Psoas muscle (tissue), 8 donors: Measurements from ENCODE around the gene C17orf113. TPM values are rescaled to one million over a fixed set of nuclear protein-coding genes. Genes with fewer than 3 reads are reported as not detected.
"Not testable (repeated sequence)": the region's sequence is repeated elsewhere in the genome, so short reads cannot be mapped to it uniquely, and the experiment has no call there.

ENCODE experiments used
- ATAC-seq, 4 donors: fragments of 200-7000 bp; cut with Tn5 transposase; one replicate each; pipeline ENCODE4 v1.9.1; 2020; ENCODE audit warnings: moderate library complexity in 3 of 4, mild to moderate bottlenecking in 2 of 4
- DNase-seq, 2 donors: peaks; one replicate each; pipeline ENCODE4 v3.0.0-alpha.2; 2020
- H3K27ac ChIP-seq: fragments of 200-600 bp; one replicate; pipeline ENCODE4 v1.8.0; 2022
- H3K27me3 ChIP-seq, 3 donors: fragments of 200-600 bp in 1 of 3; one replicate each; pipeline versions ENCODE4 v1.6.1 to v1.8.0; 2013 to 2022; ENCODE audit warnings: low read length in 2 of 3, mild to moderate bottlenecking in 2 of 3, moderate library complexity in 1 of 3; ENCODE audit not compliant: insufficient read depth in 3 of 3
- H3K36me3 ChIP-seq, 2 donors: fragments of 200-600 bp in 1 of 2; one replicate each; pipeline versions ENCODE4 v1.6.1 to v1.8.0; 2013 to 2022; ENCODE audit warnings: low read depth in 1 of 2, mild to moderate bottlenecking in 1 of 2, moderate library complexity in 1 of 2; ENCODE audit not compliant: insufficient read depth in 1 of 2
- H3K4me1 ChIP-seq: fragments of 200-600 bp; one replicate; pipeline ENCODE4 v1.8.0; 2022
- H3K4me3 ChIP-seq: fragments of 200-600 bp; one replicate; pipeline ENCODE4 v1.8.0; 2022; ENCODE audit warnings: mild to moderate bottlenecking
- H3K9me3 ChIP-seq: fragments of 200-600 bp; one replicate; pipeline ENCODE4 v1.8.0; 2022
- CTCF ChIP-seq: fragments of 200-600 bp; IDR thresholded peaks from one replicate; pipeline ENCODE4 v1.8.0; 2022; ENCODE audit warnings: antibody characterized with exemption
- WGBS, 3 donors: extraction: QIAGEN DNeasy Blood & Tissue Kit; methylation state at CpG; one replicate each; pipeline versions ENCODE4 v1.1.6 to v1.1.7; 2013; 5-methylcytosine and 5-hydroxymethylcytosine counted together
- intact Hi-C, 2 donors: fragments of 100-400 bp; cut with DNase I; formaldehyde crosslinking; loops; one replicate each; pipeline versions ENCODE4 v1.11.0 to v1.14.2; 2022
- polyA plus RNA-seq, 3 donors: library from polyadenylated mRNA; stranded (reverse); fragments of 200-250 nt; gene quantifications; one replicate each; pipeline ENCODE4 v1.2.3, GENCODE V29; 2013
- total RNA-seq, 4 donors: library from RNA; stranded (reverse); fragmentation: NEBNext Ultra II Directional in 2 of 4; extraction: Animal tissue kit (Norgen Biotek cat#: 25700) in 2 of 4; gene quantifications; one replicate each; pipeline versions ENCODE4 v1.2.1 to v1.2.4, GENCODE V29; 2021 to 2023
- donor health status: healthy with polysubstance abuse.
- donor health status: DM: no; HTN: no; CAD: no; lungs with moderate emphysema.
- donor health status: Bipolar disorder and iron deficiency.
- donor health status: healthy.
- donor health status: DM: yes; HTN: yes; CAD: no.
- donor health status: DM: no; HTN: no; CAD: no.
- donor health status: DM: no; HTN: no; CAD: no.
- donor health status: DM: yes; HTN: yes; CAD: no.

Gene C17orf113
- total and polyA plus RNA-seq, 7 donors = 0.08 to 1.2 (median 0.56) TPM

GRCh38 chr17:42025191-42025579 is 25.2 kb downstream of the C17orf113 start:
- no peak for TF ChIP-seq CTCF
- intact Hi-C loops = loop anchor here (2.0 to 5.0 kb wide), 4 partner anchors 37 to 90 kb away; partner anchors contain the start of gene ZNF385C (in 1 of the 2)
- no peaks in the 10 kb centered on the region for H3K27me3 ChIP-seq
- no peaks in the 10 kb centered on the region for H3K9me3 ChIP-seq
- ATAC-seq (peak in 1 of 4 donors; percentile 1), DNase-seq (no peak)
- peak overlapping the region; percentile 65 for H3K27ac ChIP-seq
- H3K36me3 ChIP-seq = peaks cover 10 to 30% of the 10 kb centered on the region in 2 donors
- H3K4me1 ChIP-seq = peaks cover 27% of the 10 kb centered on the region
- H3K4me3 ChIP-seq = no peak overlapping the region
- WGBS, 3 donors = 63 to 73% (median 66%) methylated on average over 8 of the region's 8 CpGs

GRCh38 chr17:42023524-42024349 is 26.7 kb downstream of the C17orf113 start:
- intact Hi-C loops = loop anchor here (1.0 to 2.0 kb wide), 3 partner anchors 77 to 93 kb away; no protein-coding TSS in a partner anchor

GRCh38 chr17:42020845-42021244 is 29.6 kb downstream of the C17orf113 start:
- Histone ChIP-seq H3K4me3 (peak overlapping the region; percentile 94), H3K36me3 (peaks cover 10 to 30% of the 10 kb centered on the region in 2 donors), H3K27ac (peak overlapping the region; percentile 94), H3K4me1 (peaks cover 41% of the 10 kb centered on the region)
- not testable (repeated sequence) for ATAC-seq, H3K27me3 ChIP-seq, H3K9me3 ChIP-seq, DNase-seq
- intact Hi-C loops = loop anchor here in 1 of 2 donors (1.0 kb wide), 1 partner anchor 96 kb away; no protein-coding TSS in a partner anchor
- 52 to 63% (median 53%) methylated on average over 8 of the region's 8 CpGs for WGBS, 3 donors

More at GRCh38 chr17:42023524-42024349, 26.7 kb downstream of the C17orf113 start:
- ATAC-seq (no peak), DNase-seq (peak in 1 of 2 donors; percentile 30)
- peaks cover 10 to 30% of the 10 kb centered on the region in 2 donors for H3K36me3 ChIP-seq
- peak overlapping the region; percentile 65 for H3K27ac ChIP-seq
- no peaks in the 10 kb centered on the region for H3K9me3 ChIP-seq
- H3K27me3 ChIP-seq = no peaks in the 10 kb centered on the region
- peaks cover 27% of the 10 kb centered on the region for H3K4me1 ChIP-seq
- 71 to 76% (median 75%) methylated on average over 15 of the region's 15 CpGs for WGBS, 3 donors
- TF ChIP-seq CTCF = no peak
- no peak overlapping the region for H3K4me3 ChIP-seq

- DNase-seq = peak; percentile 94 to 97
- 6 to 9% (median 7%) methylated on average over 41 to 49 of the region's 49 CpGs for WGBS, 3 donors
These were observed 30.6 kb downstream of the C17orf113 start, which contains the start of gene NKIRAS2 for GRCh38 chr17:42019509-42020404. Gene NKIRAS2, plus strand, starts transcription at chr17:42020090. Its CDS starts 1,488 bp downstream, at chr17:42021578.

More at GRCh38 chr17:42019509-42020404, 30.6 kb downstream of the C17orf113 start, which contains the start of gene NKIRAS2:
- ATAC-seq = peak; percentile 77 to 83 (median 81)
- intact Hi-C loops = loop anchor here in 1 of 2 donors (5.0 kb wide), 1 partner anchor 52 kb away; the partner anchor contains the start of gene CNP
- Histone ChIP-seq H3K27me3 (no peaks in the 10 kb centered on the region), H3K36me3 (peaks cover 10 to 30% of the 10 kb centered on the region in 2 donors), H3K27ac (peak within 1 kb of the TSS; percentile 94), H3K4me1 (peaks cover 37% of the 10 kb centered on the region), H3K9me3 (no peaks in the 10 kb centered on the region), H3K4me3 (peak within 1 kb of the TSS; percentile 94)
- TF ChIP-seq CTCF = peak; percentile 93
